GM12872 (cell line): ENCODE data around the gene STX8.

Experiments used
- CTCF ChIP-seq: IDR thresholded peaks from 3 replicates; pipeline ENCODE4 v1.5.1; 2011; ENCODE audit warnings: low read depth, mild to moderate bottlenecking, low read length, moderate library complexity; ENCODE audit not compliant: insufficient read depth

Gene STX8

GRCh38 chr17:9364837-9365430, 210.7 kb downstream of the STX8 start:
- TF ChIP-seq CTCF = no peak

GRCh38 chr17:9363440-9364350, 211.9 kb downstream of the STX8 start:
- TF ChIP-seq CTCF = no peak

- TF ChIP-seq CTCF = no peak
These were observed 214.2 kb downstream of the STX8 start for GRCh38 chr17:9361188-9361955.

- TF ChIP-seq CTCF = no peak
These were observed 214.9 kb downstream of the STX8 start for GRCh38 chr17:9360677-9361081.

- no peak for TF ChIP-seq CTCF
These were observed 219.1 kb downstream of the STX8 start for GRCh38 chr17:9356488-9356911.

- no peak for TF ChIP-seq CTCF
These were observed 219.8 kb downstream of the STX8 start for GRCh38 chr17:9355846-9356245.

- TF ChIP-seq CTCF = no peak
These were observed 225.5 kb downstream of the STX8 start for GRCh38 chr17:9350080-9350479.
